GM21529 (cell line): Measurements from ENCODE around the gene PHACTR3.

Source experiments
- ATAC-seq: cut with Tn5 transposase; IDR thresholded peaks from one replicate; pipeline ENCODE4 v1.9.1; 2021; ENCODE audit not compliant: unreplicated experiment

The PHACTR3 gene

GRCh38 chr20:59772373-59772705 lies 168.0 kb downstream of the PHACTR3 start:
- no peak for ATAC-seq

GRCh38 chr20:59772931-59773913 lies 168.9 kb downstream of the PHACTR3 start:
- no peak for ATAC-seq

DNA sequence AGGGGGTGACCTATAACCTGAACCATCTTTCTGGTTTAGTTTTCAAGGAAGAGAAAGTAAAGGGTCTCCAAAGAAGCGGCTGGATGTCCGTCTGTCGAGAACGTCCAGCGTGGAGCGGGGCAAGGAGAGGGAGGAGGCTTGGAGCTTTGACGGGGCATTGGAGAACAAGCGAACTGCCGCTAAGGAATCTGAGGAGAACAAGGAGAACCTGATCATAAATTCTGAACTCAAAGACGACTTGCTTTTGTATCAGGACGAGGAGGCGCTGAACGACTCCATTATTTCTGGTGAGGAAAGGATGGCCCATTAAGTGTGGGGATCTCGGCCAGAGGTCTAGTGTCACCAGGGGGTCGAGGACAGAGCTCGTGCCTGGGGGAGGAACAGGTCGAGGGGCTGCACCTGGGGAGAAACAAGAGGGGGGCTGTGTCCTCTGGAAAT lies 169.9 kb downstream of the PHACTR3 start:
- no peak for ATAC-seq

GRCh38 chr20:59774921-59775686 lies 170.8 kb downstream of the PHACTR3 start:
- no peak for ATAC-seq

DNA sequence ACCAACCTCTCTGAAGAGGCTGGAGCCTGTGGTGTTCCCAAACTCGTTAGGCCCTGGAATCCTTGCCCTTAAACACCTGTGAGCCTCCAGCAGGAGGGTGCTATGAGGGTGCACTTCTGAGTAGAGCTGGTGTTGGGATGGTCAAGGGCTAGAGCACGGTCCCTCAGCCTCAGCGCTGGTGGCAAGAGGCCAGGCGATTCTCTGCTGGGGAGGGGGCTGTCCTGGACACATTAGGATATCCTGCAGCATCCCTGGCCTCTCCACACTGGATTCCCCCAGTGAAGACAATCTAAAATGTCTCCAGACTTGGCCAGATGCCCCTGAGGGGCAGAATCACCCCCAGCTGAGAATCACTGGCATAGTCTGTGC lies 171.3 kb downstream of the PHACTR3 start:
- ATAC-seq = no peak

GRCh38 chr20:59776059-59776603 lies 171.8 kb downstream of the PHACTR3 start:
- ATAC-seq = no peak

- no peak for ATAC-seq
These were observed 172.4 kb downstream of the PHACTR3 start for GRCh38 chr20:59776626-59777330.

DNA sequence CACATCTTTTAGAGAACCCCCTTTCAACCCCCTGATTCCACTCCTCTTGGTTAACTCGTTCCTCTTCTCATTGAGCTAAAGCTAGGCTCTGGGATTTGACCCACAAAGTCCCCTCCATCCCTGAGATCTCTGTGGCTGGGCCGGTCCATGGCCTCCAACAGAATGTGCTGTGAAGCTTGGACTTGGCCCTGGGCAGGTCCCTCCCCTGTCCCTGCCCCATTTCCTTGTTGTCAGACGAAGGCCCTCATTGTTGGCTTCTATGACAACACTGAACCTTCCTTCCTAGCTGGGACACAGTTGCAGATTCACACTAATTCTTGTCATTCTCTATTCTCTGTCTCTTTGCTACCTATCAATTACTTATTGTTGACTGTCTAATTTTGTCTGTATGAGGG lies 173.0 kb downstream of the PHACTR3 start:
- ATAC-seq = no peak

DNA sequence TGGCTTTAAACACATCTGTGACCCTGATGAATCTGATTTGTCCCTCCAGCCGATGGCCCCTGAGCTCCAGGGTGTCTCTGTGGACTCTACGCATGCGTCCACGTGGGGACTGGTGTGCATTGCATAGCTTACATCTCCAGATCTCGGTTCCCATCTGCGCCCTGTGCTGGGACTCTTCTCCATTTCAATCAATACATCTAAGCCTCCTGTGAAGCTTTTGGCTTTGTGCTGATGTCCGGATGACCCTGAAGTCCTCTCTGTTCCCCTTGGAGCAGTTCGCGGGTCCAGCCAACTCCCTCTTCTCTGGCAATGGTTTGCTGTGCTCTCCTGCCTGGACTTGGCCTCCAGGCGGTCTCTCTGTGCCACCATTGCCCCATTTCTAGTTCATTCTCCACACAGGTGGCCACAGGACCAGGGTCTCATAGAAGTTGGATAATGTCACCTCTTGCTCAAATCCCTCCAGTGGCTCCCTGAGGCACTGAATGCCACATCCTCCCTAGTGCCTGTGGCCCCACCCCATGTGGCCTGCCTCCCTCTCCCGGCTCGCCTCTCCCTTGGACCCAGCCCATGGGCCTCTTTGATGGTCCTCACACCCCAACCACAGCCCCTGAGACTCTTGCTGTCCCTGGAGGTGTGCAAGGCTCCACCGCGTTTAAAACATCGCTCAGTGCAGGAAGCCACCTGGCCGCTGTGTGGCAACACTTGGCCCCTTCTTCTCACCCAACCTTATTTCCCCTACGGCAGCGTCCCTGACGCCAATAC lies 173.7 kb downstream of the PHACTR3 start:
- ATAC-seq = no peak

DNA sequence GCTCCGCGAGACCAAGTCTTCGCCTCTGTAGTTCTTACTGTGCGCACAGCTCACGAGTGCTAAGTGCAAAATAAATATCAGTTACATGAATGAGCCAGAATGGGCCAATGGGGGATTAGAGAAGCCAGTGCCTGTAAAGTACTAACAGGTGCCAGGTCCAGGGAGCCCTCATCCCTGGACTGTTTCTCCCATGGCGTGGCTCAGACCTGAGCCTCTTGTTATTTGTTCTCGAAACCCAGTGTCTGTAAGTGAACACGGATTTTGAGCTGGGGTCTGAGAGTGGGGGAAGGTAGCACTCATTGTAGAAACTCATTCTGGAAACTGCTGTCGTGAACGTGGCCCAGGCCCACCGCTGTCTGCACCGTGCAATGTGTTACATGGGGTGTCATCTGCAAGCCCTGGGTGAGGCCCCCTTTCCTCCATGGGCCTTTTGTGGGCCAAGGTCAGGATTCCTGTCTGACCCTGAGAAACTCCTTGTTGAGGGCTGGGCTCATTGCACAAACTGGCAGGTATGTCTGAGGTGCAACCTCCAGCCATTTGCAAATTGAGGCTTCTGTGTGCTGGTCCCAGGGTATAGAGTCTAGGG lies 174.4 kb downstream of the PHACTR3 start:
- ATAC-seq = no peak

DNA sequence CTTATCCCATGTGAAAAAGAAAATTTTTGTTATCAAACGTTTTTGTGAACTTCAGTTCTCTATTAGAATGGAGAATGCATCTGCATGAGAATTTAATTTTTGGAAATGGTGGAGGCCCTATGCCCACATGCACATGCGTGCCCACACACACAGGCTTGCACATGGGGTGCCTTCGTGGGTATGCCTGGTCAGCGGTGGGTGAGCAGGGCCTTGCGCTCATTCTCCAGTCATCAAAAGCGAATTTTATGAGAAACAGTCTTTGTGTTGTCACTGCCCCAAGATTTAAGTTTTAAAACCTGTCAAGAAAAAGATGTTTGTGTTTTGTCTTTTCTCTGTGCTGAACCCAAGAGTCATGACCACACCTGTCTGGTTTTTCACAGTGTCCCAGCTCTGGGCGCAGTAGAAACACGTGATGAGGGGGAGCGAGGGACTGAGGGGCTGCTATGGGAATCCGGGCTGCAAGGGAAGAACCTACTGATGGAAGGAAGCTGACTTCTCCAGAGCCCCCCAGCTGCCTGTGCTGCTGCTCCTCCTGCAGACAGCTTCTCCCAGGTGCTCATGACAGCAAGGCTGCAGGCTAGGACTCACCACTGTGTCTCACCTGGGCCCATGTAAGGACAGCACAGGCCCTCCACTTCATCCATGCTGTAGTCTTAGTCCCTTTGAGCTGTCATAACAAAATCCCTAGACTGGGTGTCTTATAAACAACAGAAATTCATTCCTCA lies 175.5 kb downstream of the PHACTR3 start:
- no peak for ATAC-seq

GRCh38 chr20:59780494-59781185 lies 176.3 kb downstream of the PHACTR3 start:
- no peak for ATAC-seq

DNA sequence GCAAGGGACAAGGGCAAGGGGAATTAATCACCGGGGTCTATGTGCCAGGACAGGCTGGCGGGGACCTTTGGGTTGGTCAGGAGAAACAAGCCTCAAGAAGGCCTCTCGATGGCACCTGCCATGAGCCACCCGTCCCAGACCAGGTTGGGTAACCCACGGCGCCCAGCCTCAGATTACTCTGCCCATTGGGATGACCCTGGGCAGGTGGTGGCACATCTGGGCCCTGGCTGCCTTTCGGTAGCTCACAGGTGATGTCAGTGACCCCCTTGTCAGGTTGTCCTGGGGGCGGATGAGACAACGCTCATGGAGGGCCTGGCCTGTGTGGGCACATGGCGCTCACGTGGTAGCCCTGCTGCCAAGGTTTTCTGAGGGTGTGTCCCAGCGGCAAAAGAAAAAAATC lies 176.9 kb downstream of the PHACTR3 start:
- ATAC-seq = no peak

DNA sequence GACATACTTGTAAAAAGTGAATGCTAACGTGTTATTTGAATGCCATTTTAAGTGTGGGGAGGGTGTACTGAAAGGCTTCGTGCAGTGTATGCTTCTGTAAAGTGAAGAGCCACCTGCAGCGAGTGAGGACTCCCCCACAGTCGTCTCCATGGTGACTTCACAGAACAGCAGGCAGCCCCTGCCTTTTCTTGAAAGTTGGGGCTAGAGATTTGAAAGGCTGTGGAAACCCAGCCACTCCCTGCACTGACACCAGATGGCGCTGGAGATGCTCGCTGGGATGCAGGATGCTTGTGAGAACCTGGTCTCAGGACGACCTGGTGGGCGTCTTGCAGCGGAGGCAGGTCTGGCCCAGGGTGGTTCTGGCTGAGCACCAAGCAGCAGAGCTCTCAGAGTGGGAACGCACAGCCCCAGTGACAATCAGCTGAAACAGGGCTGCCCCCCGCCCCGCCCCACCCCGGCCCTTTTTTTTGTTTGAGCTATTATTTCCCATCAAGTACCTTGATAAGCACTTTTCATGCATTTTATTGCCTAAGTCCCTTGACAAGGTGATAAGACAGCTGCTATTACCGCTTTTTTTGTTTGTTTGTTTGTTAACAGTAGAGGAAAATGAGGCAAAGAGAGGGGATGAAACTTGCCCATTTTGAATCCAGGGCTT lies 178.8 kb downstream of the PHACTR3 start:
- no peak for ATAC-seq

GRCh38 chr20:59783641-59784010 lies 179.3 kb downstream of the PHACTR3 start:
- ATAC-seq = no peak

DNA sequence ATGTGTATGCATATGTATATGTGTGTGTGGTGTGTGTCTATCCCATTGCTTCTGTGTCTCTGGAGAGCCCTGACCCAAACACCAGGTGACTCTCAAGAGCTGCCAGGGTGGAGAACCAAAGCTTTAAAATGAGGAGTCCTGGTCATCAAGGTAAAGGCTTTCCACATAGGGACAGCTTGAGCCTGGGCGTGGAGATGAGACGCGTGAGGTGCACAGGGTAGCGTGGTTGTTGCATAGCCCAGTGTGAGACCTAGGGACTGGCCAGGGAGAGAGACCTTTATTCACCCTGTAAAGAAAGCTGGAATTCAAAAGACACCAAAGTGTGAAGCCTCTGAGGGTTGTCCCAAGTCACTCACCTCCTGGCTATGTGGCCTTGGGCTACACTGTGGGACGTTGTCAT lies 180.0 kb downstream of the PHACTR3 start:
- no peak for ATAC-seq

- no peak for ATAC-seq
These were observed 180.7 kb downstream of the PHACTR3 start for GRCh38 chr20:59784791-59785668.

DNA sequence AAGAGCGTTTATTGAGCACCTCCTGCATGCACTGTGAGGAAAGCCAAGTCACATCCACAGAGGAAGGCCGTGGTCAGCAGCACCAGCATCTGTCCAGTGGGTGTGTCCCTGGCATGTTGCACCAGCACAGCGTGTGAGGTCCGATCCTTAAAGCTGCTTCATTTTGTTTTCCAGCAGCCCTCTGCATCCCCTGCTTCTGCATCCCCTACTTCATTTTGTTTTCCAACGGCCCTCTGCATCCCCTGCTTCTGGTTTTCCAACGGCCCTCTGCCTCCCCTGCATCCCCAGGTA lies 181.3 kb downstream of the PHACTR3 start:
- ATAC-seq = no peak
